Measurements from ENCODE around the gene CCBE1. TPM values are rescaled to one million over a fixed set of nuclear protein-coding genes. Genes with fewer than 3 reads are reported as not detected.
A peak's percentile ranks its signal among the peaks of the same experiment; 100 is the strongest.

The CCBE1 gene
- total RNA-seq, 1 experiment from 2014 or later, result 28.9 TPM

- CTCF ChIA-PET, result interaction anchor here (0.8 to 1.0 kb wide), 2 partner anchors 12 to 55 kb away, joined by 3 to 4 read pairs; no protein-coding TSS in a partner anchor
- no peak for DNase-seq (ENCODE audit: unreplicated experiment)
- H3K27ac Mint-ChIP-seq (ENCODE audit: low read depth, unreplicated experiment), result no peak overlapping the region
- intact Hi-C loops (cut with micrococcal nuclease), result no loop called here
- H3K36me3 Mint-ChIP-seq (ENCODE audit: insufficient read depth, unreplicated experiment), result no peaks in the 10 kb centered on the region
- no TSS peak for BruUV-seq (replicated peaks)
- POLR2A ChIA-PET, result interaction anchor here (1.0 to 2.6 kb wide), 3 partner anchors 8 to 140 kb away, joined by 3 to 6 read pairs (median 3); no protein-coding TSS in a partner anchor
- no peaks in the 10 kb centered on the region for H3K27me3 Mint-ChIP-seq (ENCODE audit: insufficient read depth, unreplicated experiment)
- TF ChIP-seq CTCF (IDR thresholded peaks at IDR 0.05; ENCODE audit: unreplicated experiment), result no peak
- no peak overlapping the region for H3K4me3 Mint-ChIP-seq (ENCODE audit: unreplicated experiment)
- no peaks in the 10 kb centered on the region for H3K4me1 Mint-ChIP-seq (ENCODE audit: insufficient read depth, unreplicated experiment)
- no peaks in the 10 kb centered on the region for H3K9me3 Mint-ChIP-seq (ENCODE audit: unreplicated experiment)
These were observed 57.4 kb downstream of the CCBE1 start for GRCh38 chr18:59639821-59640220.

- ChIA-PET POLR2A (interaction anchor here (1.0 to 2.6 kb wide), 3 partner anchors 9 to 141 kb away, joined by 3 to 6 read pairs (median 3); no protein-coding TSS in a partner anchor), CTCF (interaction anchor here (0.8 to 2.0 kb wide), 3 partner anchors 11 to 184 kb away, joined by 3 to 9 read pairs (median 4); no protein-coding TSS in a partner anchor)
- H3K36me3 Mint-ChIP-seq (ENCODE audit: insufficient read depth, unreplicated experiment), result no peaks in the 10 kb centered on the region
- intact Hi-C loops (cut with micrococcal nuclease), result no loop called here
- no peaks in the 10 kb centered on the region for H3K27me3 Mint-ChIP-seq (ENCODE audit: insufficient read depth, unreplicated experiment)
- H3K4me1 Mint-ChIP-seq (ENCODE audit: insufficient read depth, unreplicated experiment), result no peaks in the 10 kb centered on the region
- no peaks in the 10 kb centered on the region for H3K9me3 Mint-ChIP-seq (ENCODE audit: unreplicated experiment)
- H3K4me3 Mint-ChIP-seq (ENCODE audit: unreplicated experiment), result no peak overlapping the region
- no peak overlapping the region for H3K27ac Mint-ChIP-seq (ENCODE audit: low read depth, unreplicated experiment)
- TF ChIP-seq CTCF (IDR thresholded peaks at IDR 0.05; ENCODE audit: unreplicated experiment), result no peak
- no TSS peak for BruUV-seq (replicated peaks)
- DNase-seq (ENCODE audit: unreplicated experiment), result no peak
These were observed 58.1 kb downstream of the CCBE1 start for GRCh38 chr18:59639136-59639535.

DNA sequence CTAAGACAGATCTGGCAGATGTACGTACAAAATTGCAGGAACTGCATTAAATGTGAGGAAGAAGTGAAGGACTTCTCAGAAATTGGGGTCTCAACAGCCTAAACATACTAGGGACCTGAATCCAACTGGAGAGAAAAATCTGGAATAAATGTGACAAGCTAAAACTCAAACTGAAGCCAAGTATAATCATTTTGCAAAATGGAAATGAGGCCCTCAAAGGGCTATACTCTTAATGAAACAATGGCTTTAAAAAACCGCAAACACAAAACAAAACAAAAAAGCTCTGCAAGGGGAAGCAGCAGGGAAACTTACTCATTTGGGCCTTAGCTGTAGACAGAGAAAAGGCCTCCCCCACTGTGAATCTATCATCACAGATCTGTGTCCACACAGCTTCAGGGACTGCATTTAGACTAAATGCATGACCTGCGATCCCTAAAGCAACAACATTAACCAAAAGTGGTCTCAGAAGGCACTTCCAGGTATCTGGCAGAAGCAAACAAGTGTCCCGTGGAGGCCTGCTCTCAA lies 63.2 kb downstream of the CCBE1 start:
- no peak for TF ChIP-seq CTCF (IDR thresholded peaks at IDR 0.05; ENCODE audit: unreplicated experiment)
- no TSS peak for BruUV-seq (replicated peaks)
- ChIA-PET CTCF (interaction anchor here (0.8 to 7.5 kb wide), 9 partner anchors 8 to 190 kb away, joined by 3 to 227 read pairs (median 9); partner anchors contain the start of gene CCBE1), POLR2A (interaction anchor here (0.6 to 1.6 kb wide), 2 partner anchors 9 to 108 kb away, joined by 5 to 6 read pairs; no protein-coding TSS in a partner anchor)
- H3K4me1 Mint-ChIP-seq (ENCODE audit: insufficient read depth, unreplicated experiment), result no peaks in the 10 kb centered on the region
- H3K27me3 Mint-ChIP-seq (ENCODE audit: insufficient read depth, unreplicated experiment), result peaks cover 6% of the 10 kb centered on the region
- intact Hi-C loops (cut with micrococcal nuclease), result no loop called here
- no peaks in the 10 kb centered on the region for H3K36me3 Mint-ChIP-seq (ENCODE audit: insufficient read depth, unreplicated experiment)
- H3K27ac Mint-ChIP-seq (ENCODE audit: low read depth, unreplicated experiment), result no peak overlapping the region
- H3K9me3 Mint-ChIP-seq (ENCODE audit: unreplicated experiment), result no peaks in the 10 kb centered on the region
- DNase-seq (ENCODE audit: unreplicated experiment), result no peak
- H3K4me3 Mint-ChIP-seq (ENCODE audit: unreplicated experiment), result no peak overlapping the region

DNA sequence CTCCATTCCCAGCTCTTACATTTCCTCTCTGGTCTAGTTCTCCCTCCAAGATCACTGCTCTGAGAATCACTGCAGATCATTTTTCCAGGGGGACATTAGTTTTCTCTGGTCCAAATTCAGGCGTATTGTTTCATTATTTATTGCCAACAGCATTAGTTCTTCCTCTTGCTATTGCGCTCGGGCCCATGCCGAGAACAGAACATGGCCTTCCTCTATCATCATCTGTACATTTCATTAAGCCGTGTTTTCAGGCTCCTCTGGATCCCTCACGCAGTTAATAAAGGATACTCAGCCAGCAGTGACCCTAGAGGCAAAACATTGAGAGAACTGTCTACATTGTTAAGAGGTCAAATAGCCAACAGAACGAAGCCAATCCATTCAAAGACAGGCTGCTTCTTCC lies 63.9 kb downstream of the CCBE1 start:
- Mint-ChIP-seq H3K36me3 (ENCODE audit: insufficient read depth, unreplicated experiment) (no peaks in the 10 kb centered on the region), H3K9me3 (ENCODE audit: unreplicated experiment) (no peaks in the 10 kb centered on the region), H3K4me1 (ENCODE audit: insufficient read depth, unreplicated experiment) (no peaks in the 10 kb centered on the region), H3K27ac (ENCODE audit: low read depth, unreplicated experiment) (peak overlapping the region; percentile 30), H3K4me3 (ENCODE audit: unreplicated experiment) (no peak overlapping the region), H3K27me3 (ENCODE audit: insufficient read depth, unreplicated experiment) (peaks cover 13% of the 10 kb centered on the region)
- no peak for DNase-seq (ENCODE audit: unreplicated experiment)
- intact Hi-C loops (cut with micrococcal nuclease), result no loop called here
- ChIA-PET CTCF (interaction anchor here (0.9 to 7.5 kb wide), 10 partner anchors 11 to 191 kb away, joined by 3 to 227 read pairs (median 18); partner anchors contain the start of gene CCBE1), POLR2A (interaction anchor here (0.6 to 1.6 kb wide), 3 partner anchors 8 to 65 kb away, joined by 3 to 5 read pairs (median 3); no protein-coding TSS in a partner anchor)
- BruUV-seq (replicated peaks), result no TSS peak
- TF ChIP-seq CTCF (IDR thresholded peaks at IDR 0.05; ENCODE audit: unreplicated experiment), result no peak
